GM12878 (cell line): ENCODE results near the gene ARID3B.

Experiments
- CBX5 ChIP-seq: sonication (generic); IDR thresholded peaks from 2 replicates; pipeline ENCODE4 v1.6.1; 2016; ENCODE audit warnings: low read depth, moderate library complexity, mild to moderate bottlenecking, inconsistent platforms
- CTCF ChIP-seq, 3 experiments: IDR thresholded peaks in 2 of 3; conservative IDR thresholded peaks in 1 of 3; 2 replicates each; pipeline ENCODE4 v1.5.1; 2011; ENCODE audit warnings: low read depth in 3 of 3, low read length in 3 of 3, mild to moderate bottlenecking in 3 of 3, control low read depth in 2 of 3, moderate library complexity in 2 of 3, inconsistent platforms in 1 of 3, mixed read lengths in 1 of 3; ENCODE audit not compliant: control insufficient read depth in 2 of 3, insufficient read depth in 1 of 3; ENCODE audit errors: extremely low read depth in 1 of 3
- RAD21 ChIP-seq: IDR thresholded peaks from 2 replicates; pipeline ENCODE4 v1.6.1; 2011; ENCODE audit warnings: mild to moderate bottlenecking, low read depth, low read length, moderate library complexity; ENCODE audit not compliant: insufficient read depth
- RELA ChIP-seq: fragments of 450-650 bp; IDR thresholded peaks from 2 replicates; pipeline ENCODE4 v1.8.0; 2014; ENCODE audit warnings: borderline replicate concordance; ENCODE audit not compliant: partially characterized antibody

DNA sequence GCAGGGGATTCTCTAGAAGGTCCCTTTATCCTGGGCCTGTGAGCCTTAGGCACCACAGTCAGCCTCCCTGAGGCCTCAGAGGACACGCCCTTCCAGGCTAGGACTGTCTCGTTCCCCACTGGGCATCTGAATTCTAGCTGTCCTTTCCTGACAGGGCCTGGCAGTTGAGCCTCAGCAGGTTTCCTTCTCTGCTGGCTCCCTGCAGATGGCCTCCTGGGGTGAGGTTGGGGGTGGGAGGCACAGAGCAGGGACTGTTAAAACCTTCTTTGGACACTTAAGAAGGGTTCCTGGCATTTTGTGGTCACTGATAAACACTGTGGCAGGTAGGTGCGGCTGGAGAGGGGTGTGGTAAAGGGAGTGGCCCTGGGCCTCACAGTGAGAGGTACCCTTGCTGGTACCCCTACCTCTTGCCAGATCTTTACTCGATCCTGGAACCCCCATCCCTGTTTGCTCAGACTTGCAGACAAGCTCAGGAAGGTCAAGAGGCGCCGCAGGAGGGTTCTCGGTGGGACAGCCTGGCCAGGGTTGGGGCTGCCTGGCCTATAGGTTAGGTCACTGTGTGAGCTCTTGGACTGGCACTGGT, 83.1 kb downstream of the ARID3B start:
- TF ChIP-seq CTCF (IDR thresholded peaks at IDR 0.05 in 2 of 3, conservative IDR thresholded peaks at IDR 0.05 in 1 of 3; ENCODE audit: control insufficient read depth in 2 of 3, extremely low read depth in 1 of 3, insufficient read depth in 1 of 3, low read depth in 3 of 3, low read length in 3 of 3): no peak
- TF ChIP-seq CBX5: no peak
- no peak for TF ChIP-seq RELA
- TF ChIP-seq RAD21: no peak
